IPS DF 6.9 (cell line): ENCODE data around the gene STXBP1.
"Not testable (repeated sequence)": the region's sequence is repeated elsewhere in the genome, so short reads cannot be mapped to it uniquely, and the experiment has no call there.

Experiments
- DNase-seq: peaks from one replicate; pipeline ENCODE4 v3.0.0-alpha.2; 2013; ENCODE audit warnings: low read depth, low spot score
- H3K27ac ChIP-seq: one replicate; pipeline ENCODE4 v1.5.1; 2013; ENCODE audit warnings: low read length, control low read depth
- H3K27me3 ChIP-seq: 2 replicates; pipeline ENCODE4 v1.6.1; 2013; ENCODE audit warnings: mild to moderate bottlenecking, low read length; ENCODE audit not compliant: control insufficient read depth, insufficient read depth
- H3K36me3 ChIP-seq: 2 replicates; pipeline ENCODE4 v1.6.1; 2013; ENCODE audit warnings: low read length; ENCODE audit not compliant: control insufficient read depth, insufficient read depth
- H3K4me1 ChIP-seq: 2 replicates; pipeline ENCODE4 v1.6.1; 2013; ENCODE audit warnings: low read length; ENCODE audit not compliant: control insufficient read depth, insufficient read depth
- H3K4me3 ChIP-seq: 2 replicates; pipeline ENCODE4 v1.5.1; 2013; ENCODE audit warnings: mild to moderate bottlenecking, low read length
- H3K9me3 ChIP-seq: 2 replicates; pipeline ENCODE4 v1.6.1; 2013; ENCODE audit warnings: low read length, inconsistent platforms; ENCODE audit not compliant: control insufficient read depth, insufficient read depth
- WGBS: extraction: QIAGEN DNeasy Blood & Tissue Kit; methylation state at CpG from one replicate; pipeline ENCODE4 v1.1.7; 2013; ENCODE audit warnings: mixed read lengths, missing lambda C conversion rate; ENCODE audit not compliant: insufficient read length, insufficient coverage; 5-methylcytosine and 5-hydroxymethylcytosine counted together

STXBP1 gene

DNA sequence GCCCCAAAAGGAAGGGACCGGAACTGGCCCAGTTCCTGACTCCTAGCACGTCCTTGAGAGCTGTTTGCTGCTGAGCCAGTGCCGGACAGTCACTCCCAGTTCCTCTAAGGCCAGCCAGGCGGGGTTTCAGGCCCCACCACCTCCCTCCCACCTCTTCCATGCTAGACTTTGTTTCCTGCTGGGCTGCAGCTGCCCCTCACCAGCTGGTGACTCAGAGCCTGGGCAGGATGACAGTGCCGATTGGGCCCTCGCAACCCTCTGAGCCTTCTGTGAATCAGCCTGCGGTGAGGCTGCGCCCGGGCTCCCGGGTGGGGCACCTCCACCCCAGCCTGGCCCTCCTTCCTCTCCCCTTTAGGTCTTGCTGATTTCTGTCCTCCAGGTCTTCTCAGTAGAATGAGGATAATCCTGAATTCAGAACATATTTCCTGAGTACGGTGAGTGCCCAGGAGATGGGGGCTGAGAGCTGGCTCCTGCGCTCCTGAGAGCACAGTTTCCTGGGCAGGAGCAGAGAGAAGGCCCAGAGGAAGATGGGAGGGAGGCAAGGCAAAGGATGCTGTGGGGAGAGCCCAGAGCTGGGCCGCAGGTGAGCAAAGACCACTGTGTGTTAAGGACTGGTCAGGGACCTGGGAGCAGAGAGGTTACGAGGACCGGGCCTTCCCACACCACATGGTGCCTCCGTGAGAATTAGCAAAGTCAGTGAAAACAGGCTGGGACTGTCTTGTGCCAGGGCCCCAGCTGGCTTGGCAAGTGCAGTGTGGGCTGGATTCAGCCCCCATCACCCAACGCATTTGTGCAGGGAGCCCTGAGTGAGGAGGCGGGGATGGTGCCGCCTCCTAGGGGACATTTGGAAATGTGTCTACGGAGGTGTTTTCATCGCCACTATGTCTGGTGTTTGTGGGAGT is 32.9 kb upstream of the STXBP1 start:
- WGBS: no CpG with 5 or more reads among the region's 21 CpGs
- Histone ChIP-seq H3K27me3 (no peaks in the 10 kb centered on the region), H3K9me3 (no peaks in the 10 kb centered on the region), H3K36me3 (no peaks in the 10 kb centered on the region), H3K4me3 (no peak overlapping the region), H3K27ac (no peak overlapping the region), H3K4me1 (peaks cover 4% of the 10 kb centered on the region)
- DNase-seq: no peak

DNA sequence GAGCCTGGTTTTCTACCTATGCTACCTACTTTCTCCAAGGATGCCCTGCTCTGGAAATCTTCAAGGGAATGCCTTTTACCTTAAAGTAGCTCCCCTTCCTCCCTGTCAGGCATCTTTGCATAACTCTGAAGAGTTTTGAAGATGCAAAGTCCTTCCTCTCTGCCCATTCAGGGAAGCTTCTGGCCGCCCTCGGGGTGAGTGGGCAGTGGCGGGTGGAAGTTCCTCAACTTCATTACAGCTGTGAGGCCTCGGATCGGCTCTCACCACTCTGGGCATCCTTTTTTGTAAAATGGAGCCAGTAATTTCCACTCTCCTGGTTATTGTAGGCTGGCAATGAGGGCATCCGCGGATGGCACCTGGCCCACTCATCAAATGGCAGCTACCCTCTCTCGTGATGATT is 31.7 kb upstream of the STXBP1 start:
- DNase-seq: no peak
- H3K36me3 ChIP-seq: no peaks in the 10 kb centered on the region
- peaks cover 4% of the 10 kb centered on the region for H3K4me1 ChIP-seq
- H3K27me3 ChIP-seq: no peaks in the 10 kb centered on the region
- WGBS: no CpG with 5 or more reads among the region's 8 CpGs
- no peak overlapping the region for H3K27ac ChIP-seq
- no peak overlapping the region for H3K4me3 ChIP-seq
- H3K9me3 ChIP-seq: no peaks in the 10 kb centered on the region

DNA sequence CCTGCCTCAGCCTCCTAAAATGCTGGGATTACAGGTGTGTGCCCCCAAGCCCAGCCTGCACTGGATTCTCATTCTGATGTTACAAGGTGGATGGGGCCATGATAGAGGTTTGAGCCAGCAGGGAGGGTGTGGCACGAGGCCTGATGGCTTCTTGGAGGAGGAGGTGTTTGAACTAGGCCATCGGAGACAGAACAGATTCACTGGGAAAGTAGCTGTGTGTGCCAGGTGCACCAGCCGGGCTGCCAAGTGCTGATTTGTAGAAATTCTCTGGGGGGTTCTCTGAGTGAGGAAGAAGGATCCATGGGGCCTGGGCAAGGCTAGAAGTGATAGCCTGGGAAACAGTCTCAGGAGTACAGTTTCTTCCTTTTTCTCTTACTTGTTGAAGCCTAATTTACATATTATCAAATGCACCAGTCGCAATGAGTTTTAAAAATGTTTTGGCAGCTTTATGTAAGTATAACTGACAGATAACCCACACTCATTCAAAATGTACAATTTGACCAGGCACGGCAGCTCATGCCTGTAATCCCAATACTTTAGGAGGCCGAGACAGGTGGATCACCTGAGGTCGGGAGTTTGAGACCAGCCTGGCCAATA is 31.1 kb upstream of the STXBP1 start:
- Histone ChIP-seq H3K36me3 (no peaks in the 10 kb centered on the region), H3K27ac (no peak overlapping the region), H3K27me3 (no peaks in the 10 kb centered on the region), H3K9me3 (no peaks in the 10 kb centered on the region), H3K4me1 (peaks cover 4% of the 10 kb centered on the region), H3K4me3 (no peak overlapping the region)
- DNase-seq: no peak
- WGBS: no CpG with 5 or more reads among the region's 7 CpGs

DNA sequence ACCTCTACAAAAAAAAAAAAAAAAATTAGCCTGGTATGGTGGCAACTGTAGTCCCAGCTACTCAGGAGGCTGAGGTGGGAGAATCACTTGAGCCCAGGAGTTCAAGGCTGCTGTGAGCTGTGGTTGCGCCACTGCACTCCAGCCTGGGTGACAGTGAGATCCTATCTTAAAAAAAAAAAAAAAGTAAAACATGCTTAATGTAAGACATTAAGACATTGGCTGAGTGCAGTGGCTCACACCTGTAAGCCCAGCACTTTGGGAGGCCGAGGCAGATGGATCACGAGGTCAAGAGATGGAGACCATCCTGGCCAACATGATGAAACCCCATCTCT is 27.6 kb upstream of the STXBP1 start:
- not testable (repeated sequence) for H3K9me3 ChIP-seq, H3K27ac ChIP-seq, H3K36me3 ChIP-seq, H3K4me1 ChIP-seq, H3K4me3 ChIP-seq, H3K27me3 ChIP-seq, DNase-seq
- no CpG with 5 or more reads among the region's 3 CpGs for WGBS

DNA sequence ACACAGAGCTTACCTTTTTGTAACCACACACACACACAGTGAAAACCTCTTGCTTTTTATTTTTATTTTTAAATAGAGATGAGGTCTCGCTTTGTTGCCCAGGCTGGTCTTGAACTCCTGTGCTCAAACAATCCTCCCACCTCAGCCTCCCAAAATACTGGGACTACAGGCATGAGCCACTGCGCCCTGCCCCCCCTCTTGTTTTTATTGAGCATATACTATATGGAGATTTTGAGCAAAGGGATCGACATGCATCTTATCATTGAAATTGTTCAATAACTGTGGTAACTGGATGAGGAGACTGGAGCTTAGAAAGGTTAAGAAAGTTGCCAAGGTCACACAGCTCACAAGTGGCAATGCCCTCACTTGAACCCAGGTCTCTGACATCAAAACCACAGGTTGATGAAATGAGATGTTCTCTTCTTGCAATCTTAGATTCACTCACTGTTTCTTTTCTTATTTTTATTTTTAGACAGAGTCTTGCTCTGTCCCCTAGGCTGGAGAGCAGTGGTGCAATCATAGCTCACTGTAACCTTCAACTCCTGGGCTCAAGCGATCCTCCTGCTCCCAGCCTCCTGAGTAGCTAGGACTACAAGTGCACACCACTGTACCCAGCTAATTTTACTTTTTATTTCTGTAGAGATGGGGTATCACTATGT is 26.8 kb upstream of the STXBP1 start:
- no peak for DNase-seq
- Histone ChIP-seq H3K9me3 (no peaks in the 10 kb centered on the region), H3K4me1 (peaks cover 1% of the 10 kb centered on the region; the same call in 1 of the 2 replicates), H3K27ac (no peak overlapping the region), H3K27me3 (no peaks in the 10 kb centered on the region), H3K36me3 (no peaks in the 10 kb centered on the region), H3K4me3 (no peak overlapping the region)
- WGBS: no CpG with 5 or more reads among the region's 4 CpGs

DNA sequence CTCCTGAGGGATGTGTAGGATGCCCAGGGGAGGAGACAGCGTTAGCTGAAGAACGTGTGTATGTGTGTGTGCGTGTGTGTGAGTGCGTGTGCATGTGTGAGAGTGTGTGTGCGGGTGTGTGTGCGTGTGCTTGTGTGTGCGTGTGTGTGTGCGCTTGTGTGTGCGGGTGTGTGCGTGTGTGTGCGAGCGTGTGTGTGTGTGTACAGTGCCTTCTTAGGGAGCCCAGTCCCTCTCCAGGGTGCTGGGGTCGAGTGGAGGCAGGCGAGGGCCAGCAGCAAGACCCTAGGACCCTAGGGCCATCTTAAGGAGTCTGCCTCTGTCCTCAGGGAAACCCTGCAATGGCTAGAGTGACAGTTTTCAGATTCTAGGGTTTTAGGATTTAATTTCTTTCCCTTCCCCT is 26.0 kb upstream of the STXBP1 start:
- 100% methylated on average over 5 of the region's 14 CpGs for WGBS
- no peak for DNase-seq
- Histone ChIP-seq H3K4me1 (peaks cover 1% of the 10 kb centered on the region; the same call in 1 of the 2 replicates), H3K27ac (no peak overlapping the region), H3K4me3 (no peak overlapping the region), H3K9me3 (no peaks in the 10 kb centered on the region), H3K36me3 (no peaks in the 10 kb centered on the region), H3K27me3 (no peaks in the 10 kb centered on the region)

DNA sequence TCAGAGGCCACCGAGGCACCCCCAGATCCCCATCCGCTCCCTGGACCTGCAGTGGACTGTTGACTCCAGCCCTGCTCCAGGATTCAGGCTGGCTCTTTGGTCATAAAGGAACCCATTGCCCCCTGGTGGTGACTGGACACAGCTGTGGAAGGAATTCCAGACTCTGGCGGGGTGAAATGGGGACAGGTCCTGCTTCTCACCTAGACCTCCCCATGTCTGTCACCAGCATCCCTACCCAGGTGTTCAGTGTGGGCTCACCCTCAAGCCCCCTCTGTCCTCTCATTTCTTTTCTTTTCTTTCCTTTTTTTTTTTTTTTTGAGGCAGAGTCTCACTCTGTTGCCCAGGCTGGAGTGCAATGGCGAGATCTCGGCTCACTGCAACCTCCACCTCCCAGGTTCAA is 25.5 kb upstream of the STXBP1 start:
- no peak for DNase-seq
- no peak overlapping the region for H3K27ac ChIP-seq
- no peaks in the 10 kb centered on the region for H3K9me3 ChIP-seq
- peaks cover 1% of the 10 kb centered on the region; the same call in 1 of the 2 replicates for H3K4me1 ChIP-seq
- no peaks in the 10 kb centered on the region for H3K27me3 ChIP-seq
- H3K4me3 ChIP-seq: no peak overlapping the region
- WGBS: no CpG with 5 or more reads among the region's 5 CpGs
- no peaks in the 10 kb centered on the region for H3K36me3 ChIP-seq

DNA sequence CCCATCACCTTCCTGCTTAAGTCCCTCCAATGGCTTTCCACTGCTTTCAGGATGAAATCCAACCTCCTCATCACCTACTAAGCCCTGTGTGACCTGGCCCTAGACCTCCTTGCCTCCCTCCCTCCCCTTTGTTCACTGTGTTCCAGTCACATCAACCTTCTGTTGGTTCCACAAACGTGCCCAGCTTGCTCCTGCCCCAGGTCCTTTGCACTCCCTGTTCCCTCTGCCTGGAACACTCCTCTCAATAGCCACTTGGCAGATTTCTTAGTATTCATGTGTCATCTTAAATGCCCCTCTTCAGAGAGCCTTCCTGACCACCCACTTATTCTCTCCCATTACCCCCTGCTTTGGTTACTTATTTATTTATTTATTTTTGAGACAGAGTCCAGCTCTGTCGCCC is 24.1 kb upstream of the STXBP1 start:
- H3K9me3 ChIP-seq: no peaks in the 10 kb centered on the region
- no CpG with 5 or more reads among the region's 2 CpGs for WGBS
- H3K27me3 ChIP-seq: no peaks in the 10 kb centered on the region
- H3K27ac ChIP-seq: no peak overlapping the region
- no peak for DNase-seq
- no peak overlapping the region for H3K4me3 ChIP-seq
- H3K36me3 ChIP-seq: no peaks in the 10 kb centered on the region
- peaks cover 1% of the 10 kb centered on the region; the same call in 1 of the 2 replicates for H3K4me1 ChIP-seq

DNA sequence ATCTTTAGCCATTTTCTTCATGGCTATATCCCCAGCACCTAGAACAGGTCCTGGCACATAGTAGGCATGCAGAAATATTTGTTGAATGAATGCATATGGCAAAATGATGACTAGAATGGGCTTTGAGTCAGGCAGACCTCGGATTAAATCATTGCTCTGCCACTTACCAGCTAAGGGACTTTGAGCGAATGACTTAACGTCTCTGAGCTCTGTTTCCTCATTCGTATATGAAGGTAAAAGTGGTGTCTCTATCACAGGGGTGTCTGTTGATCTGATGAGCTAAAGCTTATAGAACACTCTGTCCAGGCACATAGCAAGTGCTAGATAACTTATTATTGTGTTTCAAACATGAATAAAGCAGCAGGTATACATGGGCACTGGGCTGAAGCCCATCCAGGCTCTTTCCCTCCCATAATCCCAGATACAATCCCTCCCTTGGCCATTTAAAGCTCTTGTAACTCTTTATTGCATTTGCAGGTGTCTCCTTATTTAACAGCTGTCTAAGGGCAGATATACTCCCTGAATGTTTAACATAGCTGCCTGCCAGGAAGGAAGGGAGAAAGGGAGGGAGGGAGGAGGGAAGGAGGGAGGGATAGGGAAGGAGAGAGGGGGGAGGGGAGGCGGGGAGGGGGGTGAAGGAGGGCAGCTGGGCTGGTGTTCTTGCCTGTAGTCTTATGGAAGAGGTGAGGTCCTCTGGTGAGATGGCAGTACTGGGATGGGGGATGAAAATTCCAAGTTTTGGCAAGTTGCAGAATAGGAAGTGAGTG is 23.2 kb upstream of the STXBP1 start:
- no peaks in the 10 kb centered on the region for H3K9me3 ChIP-seq
- no peaks in the 10 kb centered on the region for H3K36me3 ChIP-seq
- H3K4me3 ChIP-seq: no peak overlapping the region
- H3K27me3 ChIP-seq: no peaks in the 10 kb centered on the region
- no CpG with 5 or more reads among the region's 5 CpGs for WGBS
- peaks cover 1% of the 10 kb centered on the region; the same call in 1 of the 2 replicates for H3K4me1 ChIP-seq
- no peak for DNase-seq
- H3K27ac ChIP-seq: no peak overlapping the region

DNA sequence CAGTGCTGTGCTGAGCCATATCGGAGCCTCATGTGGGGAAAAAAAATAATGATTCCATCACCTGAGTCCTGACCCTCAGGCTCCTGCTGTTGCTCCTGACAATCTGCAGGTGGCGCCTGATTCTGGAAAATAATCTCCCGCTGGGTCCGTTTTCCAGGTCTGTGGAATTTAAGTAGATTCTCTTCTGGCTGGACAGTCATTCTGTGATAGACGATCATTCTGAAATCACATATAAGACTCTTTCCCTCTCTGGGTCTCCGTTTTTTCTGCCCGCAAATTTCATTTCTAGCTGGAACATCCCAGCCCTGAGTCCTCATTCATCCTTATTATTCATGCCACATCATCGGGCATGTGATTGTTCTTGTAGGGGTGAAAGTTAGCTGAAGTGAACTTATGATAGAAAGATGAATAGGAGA is 22.1 kb upstream of the STXBP1 start:
- no CpG with 5 or more reads among the region's 8 CpGs for WGBS

More for the DNA sequence above, 22.1 kb upstream of the STXBP1 start:
- H3K27ac ChIP-seq: no peak overlapping the region
- H3K36me3 ChIP-seq: no peaks in the 10 kb centered on the region
- no peak overlapping the region for H3K4me3 ChIP-seq
- DNase-seq: no peak
- H3K27me3 ChIP-seq: no peaks in the 10 kb centered on the region
- peaks cover 1% of the 10 kb centered on the region; the same call in 1 of the 2 replicates for H3K4me1 ChIP-seq
- H3K9me3 ChIP-seq: no peaks in the 10 kb centered on the region
